ENCODE measurements around the gene MEDAG. TPM values are rescaled to one million over a fixed set of nuclear protein-coding genes. Genes with fewer than 3 reads are reported as not detected.
A peak's percentile ranks its signal among the peaks of the same experiment; 100 is the strongest.

MEDAG gene
- polyA plus RNA-seq, 3 donors: not detected

DNA sequence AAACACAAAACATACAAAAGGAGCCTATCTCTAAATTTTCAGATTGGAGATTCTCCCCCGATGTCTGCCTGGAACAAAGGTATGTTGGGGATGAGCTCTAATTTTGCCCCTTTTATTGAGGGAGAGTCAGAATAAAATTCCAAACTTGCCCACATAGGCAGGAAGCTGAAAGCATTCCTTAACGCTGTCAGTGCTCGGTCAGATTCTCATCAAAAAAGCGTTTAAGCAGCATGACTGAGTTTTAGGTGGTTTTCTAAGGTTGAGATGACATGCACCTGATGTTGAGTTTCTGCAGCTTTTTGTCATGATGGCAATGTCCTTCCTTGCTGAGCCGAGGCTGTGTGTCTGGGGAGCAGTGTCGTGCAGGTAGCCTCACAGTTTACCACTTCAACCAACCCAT lies 48.4 kb upstream of the MEDAG start:
- Histone ChIP-seq H3K9ac (ENCODE audit: insufficient read depth, low read length, poor library complexity, severe bottlenecking) (no peak overlapping the region), H4K20me1 (ENCODE audit: insufficient read depth, low read length) (no peaks in the 10 kb centered on the region), H3K4me2 (replicated peaks; ENCODE audit: extremely low read depth, low read length, poor library complexity, severe bottlenecking) (no peak overlapping the region), H3K4me3 (replicated peaks in 1 of 3; ENCODE audit: low read depth in 2 of 3, low read length in 3 of 3) (no peak overlapping the region), H3K4me1 (ENCODE audit: control insufficient read depth in 1 of 2, insufficient read depth in 2 of 2, low read length in 2 of 2) (no peaks in the 10 kb centered on the region), H3K79me2 (ENCODE audit: insufficient read depth, low read length) (no peaks in the 10 kb centered on the region), H2AFZ (ENCODE audit: insufficient read depth, low read depth, low read length, poor library complexity, severe bottlenecking) (no peak overlapping the region), H3K27me3 (ENCODE audit: control insufficient read depth in 2 of 2, insufficient read depth in 2 of 2, low read length in 2 of 2) (no peaks in the 10 kb centered on the region), H3K9me3 (replicated peaks in 1 of 2; ENCODE audit: control insufficient read depth in 1 of 2, insufficient read depth in 1 of 2, low read length in 2 of 2) (no peaks in the 10 kb centered on the region), H3K27ac (ENCODE audit: low read depth in 1 of 2, low read length in 2 of 2) (no peak overlapping the region), H3K36me3 (replicated peaks in 1 of 2; ENCODE audit: control insufficient read depth in 1 of 2, insufficient read depth in 2 of 2, low read length in 2 of 2) (no peaks in the 10 kb centered on the region)
- no peak overlapping the region for H3K4me3 Mint-ChIP-seq
- H3K4me1 Mint-ChIP-seq: no peaks in the 10 kb centered on the region
- H3K27ac Mint-ChIP-seq: no peak overlapping the region
- TF ChIP-seq, protein P1, sequence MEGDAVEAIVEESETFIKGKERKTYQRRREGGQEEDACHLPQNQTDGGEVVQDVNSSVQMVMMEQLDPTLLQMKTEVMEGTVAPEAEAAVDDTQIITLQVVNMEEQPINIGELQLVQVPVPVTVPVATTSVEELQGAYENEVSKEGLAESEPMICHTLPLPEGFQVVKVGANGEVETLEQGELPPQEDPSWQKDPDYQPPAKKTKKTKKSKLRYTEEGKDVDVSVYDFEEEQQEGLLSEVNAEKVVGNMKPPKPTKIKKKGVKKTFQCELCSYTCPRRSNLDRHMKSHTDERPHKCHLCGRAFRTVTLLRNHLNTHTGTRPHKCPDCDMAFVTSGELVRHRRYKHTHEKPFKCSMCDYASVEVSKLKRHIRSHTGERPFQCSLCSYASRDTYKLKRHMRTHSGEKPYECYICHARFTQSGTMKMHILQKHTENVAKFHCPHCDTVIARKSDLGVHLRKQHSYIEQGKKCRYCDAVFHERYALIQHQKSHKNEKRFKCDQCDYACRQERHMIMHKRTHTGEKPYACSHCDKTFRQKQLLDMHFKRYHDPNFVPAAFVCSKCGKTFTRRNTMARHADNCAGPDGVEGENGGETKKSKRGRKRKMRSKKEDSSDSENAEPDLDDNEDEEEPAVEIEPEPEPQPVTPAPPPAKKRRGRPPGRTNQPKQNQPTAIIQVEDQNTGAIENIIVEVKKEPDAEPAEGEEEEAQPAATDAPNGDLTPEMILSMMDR (IDR thresholded peaks at IDR 0.05): no peak
- intact Hi-C loops (cut with micrococcal nuclease): no loop called here
- peaks cover 0 to 5% (median 3%) of the 10 kb centered on the region in 7 donors for H3K9me3 Mint-ChIP-seq
- WGBS (ENCODE audit: insufficient coverage): no CpG with 5 or more reads among the region's 6 CpGs
- peaks cover 2 to 6% (median 5%) of the 10 kb centered on the region in 3 donors for H3K27me3 Mint-ChIP-seq (ENCODE audit: low read depth in 3 of 3)
- no peak for DNase-seq
- no peaks in the 10 kb centered on the region for H3K36me3 Mint-ChIP-seq

DNA sequence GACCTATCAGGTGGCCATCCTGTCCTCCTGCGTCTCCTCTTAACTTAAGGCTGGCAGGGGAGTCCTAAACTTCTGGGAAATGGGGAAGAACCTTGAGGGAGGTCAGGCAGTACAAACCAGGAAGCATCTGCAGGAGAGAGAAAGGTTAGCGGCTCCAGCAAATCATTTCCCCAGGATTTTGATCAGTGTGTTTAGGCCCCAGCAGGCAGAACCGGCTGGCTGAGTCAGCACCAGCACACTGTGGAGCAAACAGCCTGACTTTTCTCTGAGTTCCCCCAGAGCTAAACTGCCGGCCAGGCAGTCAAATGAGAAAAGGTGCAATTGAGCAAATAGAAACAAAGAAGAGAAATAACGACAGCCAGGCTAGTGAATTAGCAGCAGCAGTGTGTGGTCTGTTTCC lies 46.7 kb upstream of the MEDAG start:
- Mint-ChIP-seq H3K27ac (peak overlapping the region in 1 of 7 donors; percentile 21), H3K36me3 (no peaks in the 10 kb centered on the region)
- TF ChIP-seq, protein P1 (IDR thresholded peaks at IDR 0.05): no peak

More for the DNA sequence above, 46.7 kb upstream of the MEDAG start:
- no peak overlapping the region for H3K27ac ChIP-seq (ENCODE audit: low read depth in 1 of 2, low read length in 2 of 2)
- no peaks in the 10 kb centered on the region for H3K4me1 ChIP-seq (ENCODE audit: control insufficient read depth in 1 of 2, insufficient read depth in 2 of 2, low read length in 2 of 2)
- no peaks in the 10 kb centered on the region for H3K27me3 ChIP-seq (ENCODE audit: control insufficient read depth in 2 of 2, insufficient read depth in 2 of 2, low read length in 2 of 2)
- no peak for DNase-seq
- H3K4me1 Mint-ChIP-seq: no peaks in the 10 kb centered on the region
- H3K4me2 ChIP-seq (replicated peaks; ENCODE audit: extremely low read depth, low read length, poor library complexity, severe bottlenecking): no peak overlapping the region
- no peaks in the 10 kb centered on the region for H4K20me1 ChIP-seq (ENCODE audit: insufficient read depth, low read length)
- H3K9me3 ChIP-seq (replicated peaks in 1 of 2; ENCODE audit: control insufficient read depth in 1 of 2, insufficient read depth in 1 of 2, low read length in 2 of 2): no peaks in the 10 kb centered on the region
- 81% methylated on average over 4 of the region's 5 CpGs for WGBS (ENCODE audit: insufficient coverage)
- no peak overlapping the region for H3K4me3 ChIP-seq (replicated peaks in 1 of 3; ENCODE audit: low read depth in 2 of 3, low read length in 3 of 3)
- H3K27me3 Mint-ChIP-seq (ENCODE audit: low read depth in 3 of 3): peaks cover 2 to 9% (median 5%) of the 10 kb centered on the region in 3 donors
- H2AFZ ChIP-seq (ENCODE audit: insufficient read depth, low read depth, low read length, poor library complexity, severe bottlenecking): no peak overlapping the region
- H3K9me3 Mint-ChIP-seq: peaks cover 0 to 5% (median 3%) of the 10 kb centered on the region in 7 donors
- no peak overlapping the region for H3K9ac ChIP-seq (ENCODE audit: insufficient read depth, low read length, poor library complexity, severe bottlenecking)
- H3K4me3 Mint-ChIP-seq: no peak overlapping the region
- H3K36me3 ChIP-seq (replicated peaks in 1 of 2; ENCODE audit: control insufficient read depth in 1 of 2, insufficient read depth in 2 of 2, low read length in 2 of 2): no peaks in the 10 kb centered on the region
- intact Hi-C loops (cut with micrococcal nuclease): no loop called here
- H3K79me2 ChIP-seq (ENCODE audit: insufficient read depth, low read length): no peaks in the 10 kb centered on the region
